ENCODE data around the gene FGF3. TPM values are rescaled to one million over a fixed set of nuclear protein-coding genes. Genes with fewer than 3 reads are reported as not detected.
A peak's percentile ranks its signal among the peaks of the same experiment; 100 is the strongest.

The FGF3 gene
- total RNA-seq, 1 donor from 2014 or later = not detected

DNA sequence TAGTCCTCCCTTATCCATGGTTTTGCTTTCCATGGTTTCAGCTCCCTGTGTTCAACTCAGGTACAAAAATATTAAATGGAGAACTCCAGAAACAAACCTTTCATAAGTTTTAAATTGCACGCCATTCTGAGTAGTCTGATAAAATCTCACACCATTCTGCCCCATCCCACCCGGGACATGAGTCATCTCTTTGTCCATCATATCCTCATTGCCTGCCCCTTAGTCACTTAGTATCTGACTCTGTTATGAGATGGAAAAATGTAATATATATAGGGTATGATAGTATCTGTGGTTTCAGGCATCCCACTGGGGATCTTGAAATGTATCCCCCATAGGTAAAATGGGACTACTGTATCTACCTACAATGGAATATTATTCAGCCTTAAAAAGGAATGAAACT, 35.5 kb upstream of the FGF3 start:
- Histone ChIP-seq H3K9me3 (no peaks in the 10 kb centered on the region), H3K27ac (no peak overlapping the region), H3K4me1 (no peaks in the 10 kb centered on the region), H3K36me3 (no peaks in the 10 kb centered on the region), H3K4me3 (no peak overlapping the region), H3K27me3 (ENCODE audit: low read depth) (peaks cover 19% of the 10 kb centered on the region)
- TF ChIP-seq, protein P1, sequence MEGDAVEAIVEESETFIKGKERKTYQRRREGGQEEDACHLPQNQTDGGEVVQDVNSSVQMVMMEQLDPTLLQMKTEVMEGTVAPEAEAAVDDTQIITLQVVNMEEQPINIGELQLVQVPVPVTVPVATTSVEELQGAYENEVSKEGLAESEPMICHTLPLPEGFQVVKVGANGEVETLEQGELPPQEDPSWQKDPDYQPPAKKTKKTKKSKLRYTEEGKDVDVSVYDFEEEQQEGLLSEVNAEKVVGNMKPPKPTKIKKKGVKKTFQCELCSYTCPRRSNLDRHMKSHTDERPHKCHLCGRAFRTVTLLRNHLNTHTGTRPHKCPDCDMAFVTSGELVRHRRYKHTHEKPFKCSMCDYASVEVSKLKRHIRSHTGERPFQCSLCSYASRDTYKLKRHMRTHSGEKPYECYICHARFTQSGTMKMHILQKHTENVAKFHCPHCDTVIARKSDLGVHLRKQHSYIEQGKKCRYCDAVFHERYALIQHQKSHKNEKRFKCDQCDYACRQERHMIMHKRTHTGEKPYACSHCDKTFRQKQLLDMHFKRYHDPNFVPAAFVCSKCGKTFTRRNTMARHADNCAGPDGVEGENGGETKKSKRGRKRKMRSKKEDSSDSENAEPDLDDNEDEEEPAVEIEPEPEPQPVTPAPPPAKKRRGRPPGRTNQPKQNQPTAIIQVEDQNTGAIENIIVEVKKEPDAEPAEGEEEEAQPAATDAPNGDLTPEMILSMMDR (IDR thresholded peaks at IDR 0.05) = no peak
- intact Hi-C loops (cut with DNase I) = no loop called here
- DNase-seq = no peak
- ATAC-seq = no peak

DNA sequence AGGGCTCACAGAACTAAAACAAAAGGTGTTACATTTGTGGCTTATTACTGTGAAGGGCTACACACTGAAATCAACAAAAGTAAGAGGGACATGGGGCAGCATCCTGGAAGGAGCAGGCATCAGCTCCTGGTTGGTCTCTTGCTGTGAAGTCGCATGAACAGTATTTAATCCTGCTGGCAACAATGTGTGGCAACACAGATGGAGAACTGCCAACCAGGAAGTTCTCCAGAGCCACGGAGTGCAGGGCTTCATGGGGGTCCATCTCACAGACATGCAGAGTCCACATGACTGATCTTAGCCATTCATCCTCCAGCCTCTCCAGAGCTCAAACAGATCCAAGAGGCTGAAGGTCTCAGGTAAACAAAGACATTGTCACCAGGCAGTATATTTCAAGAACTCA, 32.8 kb upstream of the FGF3 start:
- DNase-seq = peak; percentile 4

DNA sequence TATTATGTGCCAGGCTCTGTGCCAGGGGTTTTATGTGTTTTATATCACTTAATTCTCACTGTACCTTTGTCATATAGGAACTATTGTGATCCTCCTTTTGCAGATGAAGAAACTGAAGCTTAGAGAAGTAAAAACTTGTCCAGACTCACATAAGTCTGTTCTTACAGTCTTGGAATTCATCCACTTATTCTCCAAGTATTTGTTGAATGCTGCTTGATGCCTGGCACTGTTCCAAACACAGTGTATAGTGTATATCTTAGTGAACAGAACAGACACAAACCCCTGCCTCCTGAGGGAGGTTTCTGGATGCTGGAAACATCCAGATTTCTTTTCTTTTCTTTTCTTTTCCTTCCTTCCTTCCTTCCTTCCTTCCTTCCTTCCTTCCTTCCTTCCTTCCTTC, 29.0 kb upstream of the FGF3 start:
- intact Hi-C loops (cut with DNase I) = loop anchor here (5.0 kb wide), 1 partner anchor 189 kb away; no protein-coding TSS in a partner anchor
- H3K36me3 ChIP-seq = no peaks in the 10 kb centered on the region
- DNase-seq (peak; percentile 2), ATAC-seq (no peak)
- no peaks in the 10 kb centered on the region for H3K4me1 ChIP-seq
- H3K27me3 ChIP-seq (ENCODE audit: low read depth) = peaks cover 10% of the 10 kb centered on the region
- no peak overlapping the region for H3K27ac ChIP-seq
- TF ChIP-seq, protein P1 (IDR thresholded peaks at IDR 0.05) = no peak
- no peaks in the 10 kb centered on the region for H3K9me3 ChIP-seq
- H3K4me3 ChIP-seq = no peak overlapping the region

More for the DNA sequence above, 32.8 kb upstream of the FGF3 start:
- H3K4me3 ChIP-seq = no peak overlapping the region
- intact Hi-C loops (cut with DNase I) = no loop called here
- H3K36me3 ChIP-seq = no peaks in the 10 kb centered on the region
- H3K4me1 ChIP-seq = no peaks in the 10 kb centered on the region
- TF ChIP-seq, protein P1 (IDR thresholded peaks at IDR 0.05) = no peak
- ATAC-seq = no peak
- H3K27ac ChIP-seq = no peak overlapping the region
- peaks cover 14% of the 10 kb centered on the region for H3K27me3 ChIP-seq (ENCODE audit: low read depth)
- H3K9me3 ChIP-seq = no peaks in the 10 kb centered on the region

DNA sequence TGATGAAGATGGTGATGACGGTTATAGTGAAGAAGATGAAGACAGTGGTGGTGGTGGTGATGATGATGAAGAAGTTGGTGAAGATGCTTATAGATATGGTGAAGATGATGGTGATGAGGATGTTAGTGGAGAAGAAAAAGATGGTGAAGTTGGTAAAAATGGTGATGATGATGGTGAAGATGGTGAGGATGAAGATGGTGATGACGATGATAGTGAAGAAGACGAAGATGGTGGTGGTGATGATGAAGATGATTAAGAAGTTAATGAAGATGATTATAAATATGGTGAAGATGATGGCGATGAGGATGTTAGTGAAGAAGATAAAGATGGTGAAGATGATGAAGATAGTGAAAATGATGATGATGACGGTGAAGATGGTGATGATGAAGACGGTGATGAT, 25.2 kb upstream of the FGF3 start:
- Histone ChIP-seq H3K36me3 (no peaks in the 10 kb centered on the region), H3K9me3 (no peaks in the 10 kb centered on the region), H3K4me3 (no peak overlapping the region), H3K4me1 (no peaks in the 10 kb centered on the region), H3K27ac (no peak overlapping the region), H3K27me3 (ENCODE audit: low read depth) (peaks cover 19% of the 10 kb centered on the region)
- TF ChIP-seq, protein P1 (IDR thresholded peaks at IDR 0.05) = no peak
- intact Hi-C loops (cut with DNase I) = no loop called here
- ATAC-seq (no peak), DNase-seq (no peak)

DNA sequence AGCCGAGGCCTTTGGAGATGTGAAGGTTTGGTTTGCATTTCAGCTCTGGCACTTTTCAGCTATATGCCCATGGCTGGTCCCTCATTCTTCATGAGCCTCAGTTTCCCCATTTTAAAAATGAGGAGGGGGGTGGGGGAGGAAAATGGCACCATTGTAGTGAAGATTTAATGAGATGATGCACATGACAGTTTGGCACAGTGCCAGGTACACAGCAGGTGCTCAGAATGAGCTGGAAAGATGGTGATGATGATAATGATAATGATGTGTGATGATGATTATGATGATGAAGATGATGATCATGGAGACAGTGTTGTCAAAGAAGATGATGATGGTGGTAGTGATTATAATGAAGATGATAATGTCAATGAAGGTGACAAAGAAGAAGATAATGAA, 24.3 kb upstream of the FGF3 start:
- DNase-seq (no peak), ATAC-seq (no peak)
- TF ChIP-seq, protein P1 (IDR thresholded peaks at IDR 0.05) = no peak
- Histone ChIP-seq H3K27ac (no peak overlapping the region), H3K4me3 (no peak overlapping the region), H3K36me3 (no peaks in the 10 kb centered on the region), H3K27me3 (ENCODE audit: low read depth) (peaks cover 19% of the 10 kb centered on the region), H3K4me1 (no peaks in the 10 kb centered on the region), H3K9me3 (no peaks in the 10 kb centered on the region)
- intact Hi-C loops (cut with DNase I) = no loop called here

Data from lower lobe of right lung (tissue), 2 donors.